HG02852 (cell line): ENCODE measurements around the gene LMOD2.

ENCODE experiments used
- ATAC-seq: cut with Tn5 transposase; IDR thresholded peaks from one replicate; pipeline ENCODE4 v1.9.1; 2021; ENCODE audit warnings: mild to moderate bottlenecking, moderate library complexity; ENCODE audit not compliant: unreplicated experiment

The LMOD2 gene

DNA sequence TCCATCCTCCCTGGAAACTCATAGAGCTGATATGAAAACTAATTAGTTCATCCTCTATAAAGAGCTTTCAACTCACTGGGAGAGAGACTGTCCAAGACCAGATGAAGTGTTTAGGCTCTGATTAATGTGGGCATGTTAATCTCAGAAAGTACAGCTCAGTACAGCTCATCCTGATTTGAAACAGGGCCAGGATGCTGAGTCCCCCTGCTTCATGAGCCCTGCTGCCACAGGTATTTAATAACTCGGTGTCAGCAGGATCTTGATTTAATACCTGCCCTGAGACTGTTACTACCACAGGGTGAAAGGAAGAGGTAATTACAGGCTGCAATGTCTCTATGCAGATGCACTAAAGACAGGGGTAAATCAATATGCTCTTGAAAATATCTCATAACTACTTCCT, 10.8 kb downstream of the LMOD2 start:
- no peak for ATAC-seq

DNA sequence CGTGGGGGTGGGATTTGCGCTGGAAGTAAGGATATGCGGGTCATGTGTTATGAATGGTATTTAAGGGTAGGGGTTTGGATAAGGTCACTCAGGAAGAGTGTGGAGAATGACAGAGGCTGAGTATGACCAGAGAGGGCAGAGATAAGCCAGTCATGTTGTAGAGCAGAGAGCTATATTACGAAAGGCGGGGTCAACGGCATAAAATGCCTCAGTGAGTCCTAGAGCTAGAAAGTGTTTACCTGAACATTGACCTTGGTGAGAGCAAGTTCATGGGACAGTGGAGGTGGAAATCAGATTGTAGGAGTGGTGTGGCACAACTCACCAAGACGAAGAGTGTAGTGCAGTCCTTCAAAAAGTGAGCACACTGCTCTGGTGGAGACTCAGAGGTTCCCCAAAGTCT, 13.8 kb downstream of the LMOD2 start:
- no peak for ATAC-seq

DNA sequence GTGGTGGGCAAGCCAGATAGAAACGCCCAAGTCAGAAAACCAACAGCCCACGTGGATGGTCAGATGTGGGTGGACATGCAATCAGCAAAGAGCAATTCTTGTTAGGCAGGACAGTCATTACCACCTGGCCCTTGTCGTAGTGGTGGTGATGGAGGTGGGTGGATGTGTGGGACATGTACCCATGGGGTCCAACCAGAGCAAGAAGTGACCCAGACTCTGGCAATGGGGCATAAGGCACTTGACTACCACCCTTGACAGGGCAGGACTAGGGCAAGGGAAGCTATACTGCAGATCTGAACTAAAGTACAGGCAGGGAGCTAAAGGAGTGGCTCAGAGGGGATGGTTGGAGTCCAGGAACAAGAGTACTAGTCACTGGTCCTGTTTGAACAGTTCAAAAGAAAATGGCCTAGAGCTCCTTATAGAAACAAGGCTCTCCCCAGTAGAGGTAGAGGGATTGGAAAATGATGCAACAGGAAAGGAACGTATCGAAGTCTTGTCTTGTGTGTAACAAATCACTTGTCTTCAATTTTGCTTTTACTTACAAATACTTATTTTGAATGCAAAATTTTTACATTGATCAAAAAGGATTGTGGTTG, 17.6 kb downstream of the LMOD2 start:
- no peak for ATAC-seq

DNA sequence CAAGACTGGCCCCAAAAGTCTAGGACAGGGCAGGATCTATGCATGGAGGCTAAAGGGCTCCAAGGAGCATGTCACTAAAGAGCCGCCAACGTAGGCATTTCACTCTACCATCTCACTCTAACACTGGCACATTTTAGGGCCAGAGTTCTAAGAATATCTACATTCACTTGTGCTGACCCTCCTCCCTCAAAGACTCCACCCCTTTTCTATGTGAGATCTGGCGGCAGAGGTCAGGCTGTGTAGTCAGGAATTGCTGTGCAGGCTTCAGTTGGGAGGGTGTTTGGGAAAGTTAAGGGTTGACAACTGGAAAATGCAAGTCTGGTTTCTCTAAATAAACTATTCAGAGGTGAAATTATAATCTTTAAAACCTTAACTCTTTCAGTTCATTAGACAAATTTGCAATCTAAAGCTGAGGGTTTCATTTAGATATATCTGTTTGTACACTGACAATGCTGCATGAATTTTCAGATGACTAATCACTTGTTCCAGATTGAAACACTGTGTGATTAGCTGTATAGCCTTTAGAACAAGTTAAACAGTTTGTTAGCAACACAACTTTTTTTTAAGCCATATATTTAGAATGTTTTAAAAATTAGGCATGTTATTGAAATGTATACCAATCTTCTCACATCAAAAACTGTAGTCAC, 18.2 kb downstream of the LMOD2 start:
- ATAC-seq = no peak

DNA sequence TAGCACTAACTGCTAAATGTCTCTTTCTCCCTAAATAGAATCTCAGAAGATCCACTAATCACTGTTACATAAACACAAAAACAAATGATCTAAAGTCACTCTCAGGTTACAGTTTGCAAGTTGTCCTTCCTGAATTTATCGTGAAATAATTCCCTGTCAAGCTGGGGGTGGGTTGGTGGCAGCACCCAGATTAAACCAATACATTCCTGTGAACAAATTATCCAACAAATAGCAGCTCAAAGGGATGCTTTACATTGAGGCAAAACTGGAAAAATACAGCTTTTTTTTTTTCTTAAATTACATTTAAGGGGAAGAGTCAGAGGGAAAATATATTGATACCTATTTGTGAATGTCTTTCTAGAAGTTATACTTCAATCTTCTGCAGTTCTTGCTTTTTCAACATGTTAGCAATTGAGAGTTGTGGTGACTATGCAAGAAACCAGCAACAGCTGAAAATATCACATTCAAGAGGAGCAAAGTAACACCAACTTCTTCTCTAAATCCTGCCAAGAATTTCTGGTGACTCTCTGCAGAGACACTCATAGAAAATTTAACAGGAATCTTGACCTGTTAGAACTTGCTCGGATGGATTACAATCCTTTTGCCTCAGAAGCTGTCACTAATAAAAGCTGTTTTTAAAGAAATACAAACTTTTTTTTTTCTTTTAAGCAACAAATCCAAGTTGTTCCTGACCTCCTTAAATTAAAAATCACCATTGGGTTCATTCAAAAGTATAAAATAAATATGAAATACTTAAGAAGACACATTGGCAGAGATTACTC, 18.9 kb downstream of the LMOD2 start:
- ATAC-seq = no peak

DNA sequence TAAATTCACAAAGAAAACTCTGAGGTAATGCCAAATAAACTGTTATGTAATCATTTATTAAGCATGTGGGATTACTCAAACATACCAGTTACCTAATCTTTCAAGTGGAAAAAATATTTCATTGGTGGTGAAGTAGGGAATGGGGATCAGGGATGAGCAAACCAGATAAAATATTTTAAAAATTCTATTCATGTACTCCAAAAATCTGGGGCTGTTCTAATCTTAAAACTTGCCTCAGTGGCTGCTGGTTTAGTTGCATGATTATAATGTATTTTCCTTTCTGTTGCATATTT, 19.5 kb downstream of the LMOD2 start:
- no peak for ATAC-seq

DNA sequence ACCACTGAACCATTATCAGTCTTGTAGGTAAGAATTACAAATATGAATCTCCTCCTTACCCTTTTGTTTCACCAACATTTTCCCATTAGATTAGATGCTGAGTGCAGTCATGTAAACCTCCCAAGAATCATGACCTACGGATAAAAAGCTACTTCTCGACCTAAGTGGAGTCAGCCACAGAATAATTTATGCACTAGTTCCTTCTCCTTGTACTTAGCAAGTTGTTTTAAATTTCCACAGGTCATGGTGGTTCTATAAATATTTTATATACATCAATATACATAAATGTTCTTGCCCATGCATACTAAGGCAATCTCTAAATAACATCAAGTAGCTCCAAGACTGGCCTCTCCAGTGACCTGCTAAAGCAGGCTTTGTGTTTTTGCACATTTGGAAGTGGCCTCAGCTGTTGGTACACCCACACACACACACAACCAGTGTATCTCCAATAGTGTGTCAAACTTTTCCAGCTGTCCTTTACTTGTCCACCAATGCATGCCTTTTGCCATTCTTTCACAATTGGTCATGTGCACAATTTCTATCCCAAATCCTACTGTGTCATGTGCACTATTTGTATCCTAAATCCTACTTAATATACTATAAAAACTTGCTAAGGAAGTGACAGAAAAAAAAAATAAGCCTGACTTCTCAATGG, 21.5 kb downstream of the LMOD2 start:
- no peak for ATAC-seq

DNA sequence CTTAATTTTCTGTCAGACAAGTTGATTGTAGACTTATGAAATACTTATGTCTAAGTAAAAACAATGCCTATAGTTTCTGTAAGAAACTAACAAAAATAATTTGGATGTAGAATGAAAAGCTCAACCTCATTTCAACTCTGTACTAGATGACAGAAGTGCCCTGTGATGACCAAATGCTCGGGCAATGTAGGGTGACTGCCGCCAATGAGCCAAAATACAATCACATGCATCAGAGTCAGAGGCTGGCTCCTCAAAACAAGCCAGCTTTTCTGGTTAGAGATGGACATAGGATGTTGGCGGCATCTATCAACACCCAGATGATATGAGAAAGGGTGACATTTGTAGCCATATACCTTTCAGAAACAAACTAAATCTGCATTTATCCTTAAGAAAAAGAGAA, 23.9 kb downstream of the LMOD2 start:
- no peak for ATAC-seq

DNA sequence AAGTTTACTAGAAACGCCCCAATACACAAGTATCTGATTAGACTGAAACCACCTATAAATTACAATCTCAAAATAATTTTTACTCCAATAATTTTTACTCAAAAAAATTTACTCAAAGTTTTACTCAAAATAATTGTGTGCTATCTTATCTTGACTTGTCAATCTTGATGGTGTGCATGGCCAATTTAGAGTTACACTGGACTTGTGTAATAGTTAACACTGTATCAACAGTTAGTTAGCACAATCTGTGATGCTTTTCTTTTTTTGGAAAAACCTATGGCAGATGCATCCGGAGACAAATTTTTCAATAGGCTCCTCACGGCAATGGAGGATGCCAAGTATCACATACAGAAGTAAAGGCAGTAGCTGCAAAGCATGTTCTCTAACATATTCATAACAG, 24.9 kb downstream of the LMOD2 start:
- ATAC-seq = no peak

DNA sequence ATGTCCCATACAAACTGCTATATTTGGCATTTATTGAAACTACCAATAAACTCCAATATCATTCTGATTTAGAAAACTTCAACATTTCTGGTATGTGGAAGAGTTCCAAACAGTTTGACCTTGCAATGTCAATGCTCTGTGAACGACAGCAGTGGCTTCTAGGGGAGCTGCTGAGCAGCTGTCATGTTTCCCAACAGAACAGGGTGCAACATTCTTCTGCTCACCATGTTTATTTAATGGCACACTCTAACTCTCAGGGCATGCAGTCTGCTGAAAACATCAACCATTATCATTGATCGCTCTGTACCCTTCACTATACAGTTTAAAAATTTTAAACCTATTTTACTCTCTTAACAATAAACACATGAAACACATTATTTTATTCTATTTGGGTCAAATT, 25.9 kb downstream of the LMOD2 start:
- ATAC-seq = no peak

DNA sequence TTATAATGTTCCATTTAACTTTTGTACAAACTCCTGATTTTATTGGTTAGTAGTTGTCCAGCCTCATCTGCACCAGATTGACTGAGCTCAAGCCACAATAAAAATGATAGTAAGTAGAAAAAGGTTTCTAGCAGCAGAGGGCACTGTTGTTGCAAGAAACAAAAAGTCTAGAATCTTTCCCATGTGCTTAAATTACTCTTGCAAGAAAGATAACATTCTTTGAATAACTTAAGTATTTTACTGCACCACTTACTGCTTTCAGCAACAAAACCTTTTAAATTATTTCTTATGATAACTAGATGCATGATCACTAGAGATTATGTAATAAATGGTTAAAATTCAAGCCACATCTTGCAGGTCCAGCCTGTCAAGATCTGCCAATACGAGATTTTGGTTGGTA, 27.0 kb downstream of the LMOD2 start:
- ATAC-seq = no peak

DNA sequence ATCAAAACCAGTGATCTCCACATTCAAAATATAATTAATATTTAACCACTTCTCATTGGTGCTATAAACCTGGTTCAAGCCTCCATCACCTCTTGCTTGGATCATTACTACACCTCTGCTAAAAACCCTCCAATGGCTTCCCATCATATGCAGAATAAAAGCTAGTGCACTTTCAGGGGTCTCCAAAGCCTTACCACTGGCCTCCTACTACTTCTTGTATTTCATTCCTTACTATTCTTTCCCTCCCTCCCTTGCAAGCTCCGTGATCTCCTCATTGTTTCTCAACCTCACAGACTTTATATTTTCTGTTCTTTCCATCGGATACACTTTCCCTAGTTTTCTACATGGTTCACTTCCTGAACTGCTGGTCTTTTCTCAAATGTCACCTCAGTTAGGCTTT, 31.5 kb downstream of the LMOD2 start:
- ATAC-seq = no peak

DNA sequence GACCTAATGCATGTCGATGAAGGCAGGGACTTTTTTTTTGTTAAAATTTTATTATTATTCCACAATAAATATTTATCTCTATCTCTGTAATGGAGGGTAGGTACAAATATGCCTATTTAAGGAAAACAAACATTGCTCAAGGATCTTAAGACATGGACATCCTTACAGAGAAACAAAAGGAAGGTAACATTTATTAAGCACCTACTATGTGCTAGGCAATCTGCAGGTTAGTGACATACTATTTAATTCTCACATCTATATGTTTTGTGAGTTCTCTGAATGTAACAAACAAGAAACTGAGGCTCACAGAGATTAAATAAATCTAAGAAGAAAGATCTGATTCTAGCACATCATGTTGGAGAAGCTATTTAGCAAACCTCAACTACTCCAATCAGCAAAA, 32.1 kb downstream of the LMOD2 start:
- ATAC-seq = no peak

DNA sequence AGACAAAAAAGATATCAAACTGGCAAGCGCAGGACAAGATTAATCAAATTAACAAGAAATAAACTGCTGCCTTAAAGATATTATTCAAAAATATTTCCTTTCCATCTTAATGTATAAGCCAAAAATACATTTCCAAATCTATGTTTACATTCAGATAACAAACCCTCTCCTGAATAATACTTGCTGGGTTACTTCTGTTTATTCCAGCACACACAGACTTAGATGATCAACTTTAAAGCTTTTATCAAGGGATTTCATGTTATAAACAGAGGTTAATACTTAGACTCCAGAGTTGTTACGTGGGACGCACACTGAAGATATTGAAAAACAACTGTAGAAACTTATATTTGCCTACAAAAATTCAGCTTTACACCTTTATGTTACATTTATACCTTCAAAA, 33.6 kb downstream of the LMOD2 start:
- no peak for ATAC-seq

DNA sequence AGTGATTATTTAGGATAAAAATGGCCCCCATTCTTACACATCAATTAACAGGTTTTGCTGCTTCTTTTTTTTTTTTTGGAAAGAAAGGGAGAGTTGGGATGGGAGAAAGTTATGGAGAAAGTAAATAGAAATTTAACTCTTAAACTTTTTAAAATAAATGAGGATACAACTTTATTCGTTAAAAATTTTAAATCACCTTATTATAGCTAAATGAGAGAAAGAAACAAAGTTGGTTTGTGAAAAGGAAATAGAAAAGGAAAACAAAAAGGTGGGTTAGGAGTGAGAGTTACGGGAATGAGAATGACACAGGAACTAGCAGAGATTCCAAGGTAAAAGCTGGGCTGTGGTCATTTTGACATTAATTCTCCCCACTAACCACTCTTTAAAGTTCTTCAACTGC, 34.9 kb downstream of the LMOD2 start:
- no peak for ATAC-seq

DNA sequence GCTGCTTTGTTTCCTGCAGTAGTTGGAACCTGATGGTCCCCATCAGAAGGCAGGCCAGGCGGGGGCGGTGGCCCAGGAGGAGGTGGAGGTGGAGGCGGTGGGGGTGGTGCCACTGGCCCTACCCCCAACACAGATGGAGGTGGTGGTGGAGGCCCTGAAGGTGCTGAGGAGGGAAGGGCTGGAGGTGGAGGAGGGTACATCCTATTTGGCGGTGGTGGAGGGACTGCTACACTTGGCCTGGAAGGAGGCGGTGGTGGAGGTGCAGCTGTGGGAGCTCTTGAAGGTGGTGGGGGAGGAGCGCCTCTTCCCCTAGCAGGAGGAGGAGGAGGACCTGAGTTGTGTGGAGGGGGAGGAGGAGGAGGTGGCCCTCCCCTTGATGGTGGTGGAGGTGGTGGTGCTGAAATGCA, 36.8 kb downstream of the LMOD2 start:
- no peak for ATAC-seq

DNA sequence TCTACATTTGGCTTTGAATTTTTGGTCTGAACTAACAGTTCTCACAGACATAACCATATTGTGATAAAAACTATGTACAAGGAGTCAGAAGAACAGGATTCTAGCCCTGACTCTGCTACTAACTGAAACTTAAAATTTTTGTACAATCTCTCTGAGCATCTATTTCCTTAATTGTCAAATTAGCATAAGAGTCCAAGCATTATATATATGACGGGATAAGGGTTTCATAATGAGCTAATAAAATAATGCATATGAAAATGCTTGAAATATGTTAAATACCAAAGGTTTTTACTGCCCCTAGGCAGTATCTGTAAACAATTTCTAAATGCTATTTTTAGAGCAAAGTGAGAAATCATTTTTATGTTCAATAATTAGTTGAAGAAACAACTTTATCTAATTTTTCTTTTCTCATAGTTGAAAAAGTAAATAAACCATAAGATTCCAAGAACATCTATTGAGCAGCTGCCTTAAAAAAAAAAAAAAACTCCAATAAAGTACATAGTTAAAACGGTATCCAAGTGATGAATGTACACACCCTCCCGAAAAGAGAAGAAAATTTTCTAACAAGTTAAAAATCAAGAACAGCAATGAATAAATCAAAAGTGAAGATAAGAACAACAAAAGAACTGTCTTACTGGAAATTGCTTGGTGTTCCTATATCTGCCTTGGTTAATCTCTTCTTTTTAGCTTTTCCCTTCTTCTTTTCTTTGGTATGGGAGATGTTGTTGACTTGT, 40.4 kb downstream of the LMOD2 start:
- no peak for ATAC-seq

DNA sequence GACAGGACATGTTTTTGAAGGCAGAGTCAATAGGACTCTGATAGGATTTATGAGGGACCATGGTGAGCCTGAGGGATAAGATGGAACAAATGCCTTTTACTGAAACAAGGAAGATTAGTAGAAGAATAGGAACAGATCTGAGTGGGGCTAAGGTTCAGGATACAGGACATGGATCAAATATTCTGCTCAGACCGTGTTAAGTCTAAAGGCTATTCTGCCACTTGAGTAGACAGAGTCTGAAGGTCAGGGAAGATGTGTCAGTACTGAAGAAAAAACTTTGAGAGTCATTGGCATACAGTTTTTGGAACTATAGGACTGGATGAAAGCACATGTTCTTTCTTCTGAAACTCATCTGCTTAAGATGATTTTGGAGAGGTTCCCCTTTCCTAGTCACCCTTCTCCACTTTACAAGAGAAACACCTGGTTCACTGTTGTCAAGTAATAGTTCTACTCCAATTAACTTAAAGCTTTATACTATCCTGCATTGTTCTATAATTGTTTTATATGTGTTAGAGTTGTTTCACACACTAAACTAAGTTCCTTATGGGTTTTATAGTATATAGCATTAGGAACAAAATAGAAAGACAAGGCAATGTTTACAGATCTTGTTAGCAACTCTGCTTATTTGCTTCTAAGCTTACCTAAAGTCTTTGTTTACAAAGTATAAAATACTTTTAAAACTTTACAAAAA, 49.7 kb downstream of the LMOD2 start:
- no peak for ATAC-seq

DNA sequence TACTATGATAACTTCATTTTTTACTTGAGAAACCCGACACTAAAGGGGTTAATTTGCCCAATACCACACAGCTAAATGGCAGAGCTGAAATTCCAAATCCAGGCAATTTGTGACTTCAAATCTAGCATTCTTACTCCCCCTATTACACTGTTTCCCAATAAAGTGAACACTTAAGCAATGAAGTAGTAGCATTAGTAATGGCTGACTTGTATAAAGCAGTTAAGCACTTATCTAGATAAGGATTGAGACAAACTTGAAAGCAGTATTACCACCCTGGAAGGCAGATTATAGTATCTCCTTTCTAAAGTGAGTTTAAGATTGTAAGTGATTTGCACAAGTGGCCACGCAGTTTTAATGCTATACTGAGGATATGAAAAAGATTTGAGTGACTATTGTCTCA, 53.9 kb downstream of the LMOD2 start:
- ATAC-seq = no peak

DNA sequence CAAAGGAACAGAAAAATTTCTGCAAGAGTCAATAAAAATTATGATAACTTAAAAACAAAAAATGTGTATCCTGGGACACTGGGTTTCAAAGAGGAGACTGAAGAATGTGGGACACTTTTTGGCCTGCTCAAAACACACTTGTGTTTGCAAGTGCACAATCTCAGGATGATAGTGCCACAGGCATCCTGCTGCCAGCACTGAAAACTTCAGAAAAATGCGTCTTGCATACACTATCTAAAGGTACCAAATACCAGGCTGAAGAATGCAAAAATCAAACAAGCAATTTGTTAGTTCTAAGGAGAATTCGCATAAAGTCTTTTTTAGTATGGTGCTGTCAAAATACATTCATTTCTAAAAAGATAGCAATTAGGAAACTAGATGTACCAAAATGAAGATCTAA, 55.0 kb downstream of the LMOD2 start:
- ATAC-seq = no peak

DNA sequence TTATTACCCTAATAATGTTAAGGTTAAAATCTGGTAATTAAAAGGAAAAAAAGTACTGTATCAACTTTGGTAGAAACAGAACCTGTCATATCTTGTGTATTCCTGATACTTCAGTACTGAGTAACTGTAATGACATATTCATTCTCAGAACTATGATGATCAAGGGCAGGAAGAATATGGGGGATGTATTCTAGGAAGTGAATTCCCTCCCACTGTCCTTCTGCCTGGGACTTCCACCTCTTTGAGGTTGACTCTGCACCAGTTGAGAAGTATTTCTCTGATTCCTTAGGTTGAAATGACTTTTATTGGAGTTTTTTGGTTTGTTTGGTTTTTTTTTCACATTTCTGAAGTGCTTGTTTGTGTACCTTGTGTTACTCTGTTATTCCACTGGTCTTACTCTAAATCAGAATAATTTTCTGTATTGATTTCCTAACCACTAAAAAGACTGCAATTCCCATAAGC, 56.2 kb downstream of the LMOD2 start:
- ATAC-seq = peak; percentile 40
